ENCODE measurements around the gene PDZD7.

The PDZD7 gene

GRCh38 chr10:100972115-100972903 is 58.6 kb downstream of the PDZD7 start:
- H3K4me3 ChIP-seq (replicated peaks; ENCODE audit: insufficient read depth, low read length): no peak overlapping the region
- no peak for DNase-seq (ENCODE audit: low read depth in 1 of 2, low spot score in 1 of 2)
- TF ChIP-seq POLR2AphosphoS5 (IDR thresholded peaks at IDR 0.05; ENCODE audit: low read depth) (no peak), CTCF (IDR thresholded peaks at IDR 0.05; ENCODE audit: insufficient read depth, low read length) (no peak)

GRCh38 chr10:100970914-100971811 is 59.8 kb downstream of the PDZD7 start:
- Histone ChIP-seq H3K4me3 (replicated peaks; ENCODE audit: insufficient read depth, low read length) (no peak overlapping the region), H3K27ac (replicated peaks) (no peak overlapping the region), H3K27me3 (ENCODE audit: insufficient read depth, poor library complexity, severe bottlenecking) (no peaks in the 10 kb centered on the region)
- DNase-seq (ENCODE audit: low read depth in 1 of 2, low spot score in 1 of 2): no peak
- TF ChIP-seq SPI1 (IDR thresholded peaks at IDR 0.05; ENCODE audit: borderline replicate concordance, low read depth) (no peak), REST (IDR thresholded peaks at IDR 0.05; ENCODE audit: insufficient replicate concordance, low read depth) (no peak), POLR2AphosphoS5 (IDR thresholded peaks at IDR 0.05; ENCODE audit: low read depth) (no peak)

More at GRCh38 chr10:100972115-100972903, 58.6 kb downstream of the PDZD7 start:
- no peak overlapping the region for H3K27ac ChIP-seq (replicated peaks)
- no peaks in the 10 kb centered on the region for H3K27me3 ChIP-seq (ENCODE audit: insufficient read depth, poor library complexity, severe bottlenecking)

- TF ChIP-seq REST (IDR thresholded peaks at IDR 0.05; ENCODE audit: insufficient replicate concordance, low read depth): no peak
- TF ChIP-seq GABPA (IDR thresholded peaks at IDR 0.05; ENCODE audit: low read depth): no peak
- no peak for TF ChIP-seq SPI1 (IDR thresholded peaks at IDR 0.05; ENCODE audit: borderline replicate concordance, low read depth)
- no peak for DNase-seq (ENCODE audit: low read depth in 1 of 2, low spot score in 1 of 2)
- H3K4me3 ChIP-seq (replicated peaks; ENCODE audit: insufficient read depth, low read length): no peak overlapping the region
- H3K27ac ChIP-seq (replicated peaks): no peak overlapping the region
- no peaks in the 10 kb centered on the region for H3K27me3 ChIP-seq (ENCODE audit: insufficient read depth, poor library complexity, severe bottlenecking)
These were observed 60.6 kb downstream of the PDZD7 start for GRCh38 chr10:100970076-100970913.

- Histone ChIP-seq H3K4me3 (replicated peaks; ENCODE audit: insufficient read depth, low read length) (peak within 1 kb of the TSS; percentile 29), H3K27ac (replicated peaks) (no peak within 1 kb of the TSS), H3K27me3 (ENCODE audit: insufficient read depth, poor library complexity, severe bottlenecking) (no peaks in the 10 kb centered on the region)
- TF ChIP-seq CTCF (IDR thresholded peaks at IDR 0.05; ENCODE audit: insufficient read depth, low read length): peak; percentile 30
- no peak for TF ChIP-seq SPI1 (IDR thresholded peaks at IDR 0.05; ENCODE audit: borderline replicate concordance, low read depth)
- DNase-seq (ENCODE audit: low read depth in 1 of 2, low spot score in 1 of 2): peak in 1 of 2 experiments; percentile 12
These were observed 61.5 kb downstream of the PDZD7 start, which contains the start of gene SEMA4G for GRCh38 chr10:100969187-100970075. SEMA4G (plus strand) TSS chr10:100969504; CDS start chr10:100972913, 3,409 bp downstream.
